ENCODE results near the gene WNT9B. TPM values are rescaled to one million over a fixed set of nuclear protein-coding genes. Genes with fewer than 3 reads are reported as not detected.
A peak's percentile ranks its signal among the peaks of the same experiment; 100 is the strongest.

Gene WNT9B
- total and polyA plus RNA-seq, 2 of the 13 experiments (the other 11 are each of a cell fraction or from before 2014, with no cell fraction given) = not detected

DNA sequence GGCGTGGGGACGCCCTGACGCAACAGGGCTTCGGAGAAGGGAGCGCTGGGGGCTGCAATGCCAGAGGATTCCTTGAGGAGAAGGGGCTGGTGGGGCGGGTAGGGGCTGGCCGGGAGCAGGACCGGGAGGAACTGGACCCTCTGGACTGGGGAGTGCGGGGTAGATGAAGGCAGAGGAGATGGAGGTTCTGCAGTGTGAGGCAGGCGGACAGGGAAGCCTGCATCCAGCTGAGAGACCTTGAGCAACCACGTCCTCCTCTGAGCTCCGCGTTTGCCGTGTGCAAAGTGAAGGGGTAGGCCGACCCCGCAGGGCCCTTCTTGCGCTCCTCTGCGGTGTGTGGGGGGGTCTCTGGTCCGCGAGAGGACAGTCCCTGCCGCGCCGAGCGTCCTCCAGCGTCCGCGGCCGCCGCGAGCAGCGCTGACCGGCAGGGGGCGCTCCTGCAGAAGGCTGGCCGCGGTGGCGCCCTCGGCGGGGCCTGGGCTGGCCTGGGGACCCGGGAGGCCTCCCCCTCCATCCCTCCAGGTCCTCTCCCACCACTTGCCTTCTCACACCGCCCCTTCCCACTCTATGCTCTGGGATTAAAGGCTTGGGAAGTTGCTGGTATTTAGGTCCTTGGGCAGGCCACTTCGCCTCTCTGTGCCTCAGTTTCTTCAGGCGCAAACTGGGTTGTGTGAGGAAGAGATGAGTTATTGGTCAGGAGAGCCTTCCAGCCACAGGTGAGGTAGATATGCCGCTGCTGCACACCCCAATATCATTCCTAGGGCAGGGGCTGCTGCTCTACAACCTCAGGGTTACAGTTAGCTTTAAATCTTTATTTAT is 9.6 kb upstream of the WNT9B start (continued):
- TF ChIP-seq, protein P1, sequence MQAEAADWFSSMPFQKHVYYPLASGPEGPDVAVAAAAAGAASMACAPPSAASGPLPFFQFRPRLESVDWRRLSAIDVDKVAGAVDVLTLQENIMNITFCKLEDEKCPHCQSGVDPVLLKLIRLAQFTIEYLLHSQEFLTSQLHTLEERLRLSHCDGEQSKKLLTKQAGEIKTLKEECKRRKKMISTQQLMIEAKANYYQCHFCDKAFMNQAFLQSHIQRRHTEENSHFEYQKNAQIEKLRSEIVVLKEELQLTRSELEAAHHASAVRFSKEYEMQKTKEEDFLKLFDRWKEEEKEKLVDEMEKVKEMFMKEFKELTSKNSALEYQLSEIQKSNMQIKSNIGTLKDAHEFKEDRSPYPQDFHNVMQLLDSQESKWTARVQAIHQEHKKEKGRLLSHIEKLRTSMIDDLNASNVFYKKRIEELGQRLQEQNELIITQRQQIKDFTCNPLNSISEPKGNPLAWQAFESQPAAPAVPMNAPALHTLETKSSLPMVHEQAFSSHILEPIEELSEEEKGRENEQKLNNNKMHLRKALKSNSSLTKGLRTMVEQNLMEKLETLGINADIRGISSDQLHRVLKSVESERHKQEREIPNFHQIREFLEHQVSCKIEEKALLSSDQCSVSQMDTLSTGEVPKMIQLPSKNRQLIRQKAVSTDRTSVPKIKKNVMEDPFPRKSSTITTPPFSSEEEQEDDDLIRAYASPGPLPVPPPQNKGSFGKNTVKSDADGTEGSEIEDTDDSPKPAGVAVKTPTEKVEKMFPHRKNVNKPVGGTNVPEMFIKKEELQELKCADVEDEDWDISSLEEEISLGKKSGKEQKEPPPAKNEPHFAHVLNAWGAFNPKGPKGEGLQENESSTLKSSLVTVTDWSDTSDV (CRISPR knock-in tag; IDR thresholded peaks at IDR 0.05) = no peak
- TF ChIP-seq, protein P2, sequence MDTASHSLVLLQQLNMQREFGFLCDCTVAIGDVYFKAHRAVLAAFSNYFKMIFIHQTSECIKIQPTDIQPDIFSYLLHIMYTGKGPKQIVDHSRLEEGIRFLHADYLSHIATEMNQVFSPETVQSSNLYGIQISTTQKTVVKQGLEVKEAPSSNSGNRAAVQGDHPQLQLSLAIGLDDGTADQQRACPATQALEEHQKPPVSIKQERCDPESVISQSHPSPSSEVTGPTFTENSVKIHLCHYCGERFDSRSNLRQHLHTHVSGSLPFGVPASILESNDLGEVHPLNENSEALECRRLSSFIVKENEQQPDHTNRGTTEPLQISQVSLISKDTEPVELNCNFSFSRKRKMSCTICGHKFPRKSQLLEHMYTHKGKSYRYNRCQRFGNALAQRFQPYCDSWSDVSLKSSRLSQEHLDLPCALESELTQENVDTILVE (CRISPR knock-in tag; IDR thresholded peaks at IDR 0.05) = no peak
- TF ChIP-seq CENPT (CRISPR knock-in tag; IDR thresholded peaks at IDR 0.05; ENCODE audit: low read depth) (no peak), EED (CRISPR knock-in tag; IDR thresholded peaks at IDR 0.05) (no peak), PRPF4 (IDR thresholded peaks at IDR 0.05; ENCODE audit: low read depth, low read length, poor library complexity, severe bottlenecking) (no peak), SKI (IDR thresholded peaks at IDR 0.05; ENCODE audit: partially characterized antibody) (no peak), AGO1 (IDR thresholded peaks at IDR 0.05; ENCODE audit: low read depth, low read length, poor library complexity, severe bottlenecking) (peak; percentile 33), THYN1 (CRISPR knock-in tag; IDR thresholded peaks at IDR 0.05; ENCODE audit: borderline replicate concordance, low read depth) (no peak), SALL1 (CRISPR knock-in tag; IDR thresholded peaks at IDR 0.05) (peak; percentile 37; the same call in 1 of the 2 replicates), NCOR1 (IDR thresholded peaks at IDR 0.05; ENCODE audit: borderline replicate concordance, low read length) (no peak), ZFP37 (CRISPR knock-in tag; IDR thresholded peaks at IDR 0.05; ENCODE audit: borderline replicate concordance) (no peak), ATF7 (IDR thresholded peaks at IDR 0.05) (no peak), ATF7 (CRISPR knock-in tag; IDR thresholded peaks at IDR 0.05) (peak; percentile 34; the same call in 1 of the 2 replicates), MTA3 (CRISPR knock-in tag; IDR thresholded peaks at IDR 0.05) (no peak), IKZF4 (CRISPR knock-in tag; IDR thresholded peaks at IDR 0.05; ENCODE audit: borderline replicate concordance, low read depth, not compliant biosample characterization) (no peak), EP300 (IDR thresholded peaks at IDR 0.05; ENCODE audit: low read depth in 2 of 2, low read length in 2 of 2) (no peak), EP300 (CRISPR knock-in tag; IDR thresholded peaks at IDR 0.05; ENCODE audit: borderline replicate concordance) (no peak), ZNF33A (CRISPR knock-in tag; IDR thresholded peaks at IDR 0.05; ENCODE audit: borderline replicate concordance) (no peak), ZNF263 (CRISPR knock-in tag; IDR thresholded peaks at IDR 0.05) (peak; percentile 40), HNF4G (IDR thresholded peaks at IDR 0.05; ENCODE audit: borderline replicate concordance, low read depth, low read length) (no peak), HNF4G (CRISPR knock-in tag; IDR thresholded peaks at IDR 0.05; ENCODE audit: borderline replicate concordance, low read depth) (0 out of 2 replicates have a peak, but pooled peaks have one; percentile 44), TFDP2 (CRISPR knock-in tag; IDR thresholded peaks at IDR 0.05) (no peak), RBM39 (IDR thresholded peaks at IDR 0.05; ENCODE audit: low read depth, low read length, poor library complexity, severe bottlenecking) (peak; percentile 33), PHF5A (CRISPR knock-in tag; IDR thresholded peaks at IDR 0.05; ENCODE audit: low read depth, unreplicated experiment) (no peak), CC2D1A (CRISPR knock-in tag; IDR thresholded peaks at IDR 0.05) (no peak)
